ENCODE results near the gene PPT2. TPM values are rescaled to one million over a fixed set of nuclear protein-coding genes. Genes with fewer than 3 reads are reported as not detected.

Gene PPT2
- total RNA-seq, 1 experiment from 2014 or later = 46.3 TPM

GRCh38 chr6:32132110-32132509, 21.8 kb upstream of the PPT2 start:
- no peak overlapping the region for H3K27ac ChIP-seq (ENCODE audit: insufficient read length, low read depth, low read length)

More at GRCh38 chr6:32132110-32132509, 21.8 kb upstream of the PPT2 start:
- no peak overlapping the region for H2BK15ac ChIP-seq (ENCODE audit: low read depth, low read length)
- H2AFZ ChIP-seq (ENCODE audit: low read length) = no peak overlapping the region
- Mint-ChIP-seq H3K27me3 (ENCODE audit: low read depth) (peaks cover 8% of the 10 kb centered on the region), H3K4me3 (no peak overlapping the region), H3K36me3 (ENCODE audit: insufficient read depth in 1 of 3, low read depth in 3 of 3) (no peaks in the 10 kb centered on the region; a peak in 3 of 7 replicates), H3K27ac (peak overlapping the region in 1 of 3 experiments; percentile 92; a peak in 2 of 7 replicates), H3K4me1 (peaks cover 16 to 30% of the 10 kb centered on the region in 2 experiments), H3K9me3 (no peaks in the 10 kb centered on the region)
- H4K8ac ChIP-seq (replicated peaks; ENCODE audit: insufficient read length, low read depth, low read length) = no peak overlapping the region
- peaks cover 3% of the 10 kb centered on the region for H3K23me2 ChIP-seq (ENCODE audit: insufficient read length, low read depth, low read length, poor library complexity, severe bottlenecking)
- no peak overlapping the region for H2AK5ac ChIP-seq (ENCODE audit: insufficient read length, low read length)
- no peaks in the 10 kb centered on the region for H3K9me3 ChIP-seq (ENCODE audit: control insufficient read depth, low read depth, low read length)
- no peak for TF ChIP-seq CTCF (conservative IDR thresholded peaks at IDR 0.05)
- H3K9ac ChIP-seq (ENCODE audit: extremely low read depth, insufficient read length, low read length) = no peak overlapping the region
- no peaks in the 10 kb centered on the region for H3K79me2 ChIP-seq (ENCODE audit: insufficient read depth, low read length)
- H2BK5ac ChIP-seq (ENCODE audit: insufficient read length, low read length) = no peak overlapping the region
- H4K5ac ChIP-seq (ENCODE audit: insufficient read length, low read depth, low read length) = no peak overlapping the region
- H3T11ph ChIP-seq (ENCODE audit: low read length) = no peak overlapping the region
- no peaks in the 10 kb centered on the region for H3K27me3 ChIP-seq (ENCODE audit: insufficient read depth, low read length)
- DNase-seq = no peak
- H2BK120ac ChIP-seq (ENCODE audit: low read depth, low read length, poor library complexity, severe bottlenecking) = no peak overlapping the region
- H3K4ac ChIP-seq (ENCODE audit: low read depth, low read length) = no peak overlapping the region
- no peak overlapping the region for H3K23ac ChIP-seq (ENCODE audit: insufficient read length, low read depth, low read length)
- H3K4me1 ChIP-seq (ENCODE audit: insufficient read depth, low read length) = no peaks in the 10 kb centered on the region
- H3K4me2 ChIP-seq (ENCODE audit: insufficient read depth, insufficient read length, low read length) = no peak overlapping the region
- H3K14ac ChIP-seq (ENCODE audit: insufficient read depth, low read length) = no peak overlapping the region
- H3K18ac ChIP-seq (ENCODE audit: insufficient read length, low read depth, low read length) = no peak overlapping the region
- no peaks in the 10 kb centered on the region for H3K79me1 ChIP-seq (ENCODE audit: insufficient read depth, low read depth, low read length, poor library complexity, severe bottlenecking)
- H3K56ac ChIP-seq (ENCODE audit: insufficient read length, low read depth, low read length) = no peak overlapping the region
- H2BK12ac ChIP-seq (ENCODE audit: insufficient read length, low read depth, low read length) = no peak overlapping the region
- H2BK20ac ChIP-seq (ENCODE audit: low read depth, low read length, poor library complexity, severe bottlenecking) = no peak overlapping the region
- H4K91ac ChIP-seq (ENCODE audit: insufficient read length, low read depth, low read length) = no peak overlapping the region
- H4K20me1 ChIP-seq (ENCODE audit: control insufficient read depth, insufficient read depth, insufficient read length) = no peaks in the 10 kb centered on the region
